Neural progenitor cell (in vitro differentiated cells): ENCODE measurements around the gene SLC25A26.

Experiments used
- CTCF ChIP-seq: fragments of 200-600 bp; sonication (generic); IDR thresholded peaks from 2 replicates; pipeline ENCODE4 v1.5.1; 2017; ENCODE audit warnings: antibody characterized with exemption, mild to moderate bottlenecking
- EZH2phosphoT487 ChIP-seq: fragments of 200-600 bp; sonication (generic); IDR thresholded peaks from 2 replicates; pipeline ENCODE4 v1.6.1; 2017; ENCODE audit warnings: antibody characterized with exemption

- TF ChIP-seq CTCF: no peak
- no peak for TF ChIP-seq EZH2phosphoT487
Observed at GRCh38 chr3:66394019-66394752, 173.4 kb downstream of the SLC25A26 start.
